Measurements from ENCODE around the gene PPFIBP1. TPM values are rescaled to one million over a fixed set of nuclear protein-coding genes. Genes with fewer than 3 reads are reported as not detected.

The PPFIBP1 gene
- total RNA-seq, 1 donor from 2014 or later = 69.3 TPM

GRCh38 chr12:27511031-27511722 lies 12.8 kb upstream of the PPFIBP1 start:
- no peak for DNase-seq (ENCODE audit: low spot score in 2 of 2)
- no peak for FAIRE-seq

- FAIRE-seq = no peak
Measured at GRCh38 chr12:27511723-27512045, 12.3 kb upstream of the PPFIBP1 start.

GRCh38 chr12:27513155-27513824 lies 10.7 kb upstream of the PPFIBP1 start:
- FAIRE-seq = no peak
- no peak for DNase-seq (ENCODE audit: low spot score in 2 of 2)

More at GRCh38 chr12:27511723-27512045, 12.3 kb upstream of the PPFIBP1 start:
- no peak for DNase-seq (ENCODE audit: low spot score in 2 of 2)

- FAIRE-seq = no peak
- DNase-seq (ENCODE audit: low spot score in 2 of 2) = no peak
Measured at GRCh38 chr12:27515671-27516070, 8.3 kb upstream of the PPFIBP1 start.

- FAIRE-seq = no peak
Measured at GRCh38 chr12:27516625-27517024, 7.4 kb upstream of the PPFIBP1 start.

GRCh38 chr12:27517546-27517945 lies 6.5 kb upstream of the PPFIBP1 start:
- FAIRE-seq = no peak

More at GRCh38 chr12:27516625-27517024, 7.4 kb upstream of the PPFIBP1 start:
- no peak for DNase-seq (ENCODE audit: low spot score in 2 of 2)

GRCh38 chr12:27517961-27518665 lies 5.9 kb upstream of the PPFIBP1 start:
- FAIRE-seq (no peak), DNase-seq (ENCODE audit: low spot score in 2 of 2) (no peak)

More at GRCh38 chr12:27517546-27517945, 6.5 kb upstream of the PPFIBP1 start:
- no peak for DNase-seq (ENCODE audit: low spot score in 2 of 2)

- DNase-seq (ENCODE audit: low spot score in 2 of 2) (no peak), FAIRE-seq (no peak)
Measured at GRCh38 chr12:27521066-27521465, 2.9 kb upstream of the PPFIBP1 start.

- FAIRE-seq (no peak), DNase-seq (ENCODE audit: low spot score in 2 of 2) (no peak)
Measured at GRCh38 chr12:27521981-27522380, 2.0 kb upstream of the PPFIBP1 start.

- DNase-seq (ENCODE audit: low spot score in 2 of 2) (no peak), FAIRE-seq (no peak)
Measured at GRCh38 chr12:27523305-27523641, 733 bp upstream of the PPFIBP1 start.

GRCh38 chr12:27524494-27524835 lies 459 bp downstream of the PPFIBP1 start:
- DNase-seq (ENCODE audit: low spot score in 2 of 2) (no peak), FAIRE-seq (no peak)

- FAIRE-seq = no peak
- DNase-seq (ENCODE audit: low spot score in 2 of 2) = no peak
Measured at GRCh38 chr12:27524839-27525753, 1.1 kb downstream of the PPFIBP1 start.

GRCh38 chr12:27527512-27527911 lies 3.5 kb downstream of the PPFIBP1 start:
- FAIRE-seq = no peak
- no peak for DNase-seq (ENCODE audit: low spot score in 2 of 2)

- FAIRE-seq = no peak
Measured at GRCh38 chr12:27528788-27529187, 4.8 kb downstream of the PPFIBP1 start.

GRCh38 chr12:27530157-27530922 lies 6.3 kb downstream of the PPFIBP1 start:
- FAIRE-seq (no peak), DNase-seq (ENCODE audit: low spot score in 2 of 2) (no peak)

More at GRCh38 chr12:27528788-27529187, 4.8 kb downstream of the PPFIBP1 start:
- DNase-seq (ENCODE audit: low spot score in 2 of 2) = no peak

GRCh38 chr12:27531896-27532295 lies 7.9 kb downstream of the PPFIBP1 start:
- FAIRE-seq (no peak), DNase-seq (ENCODE audit: low spot score in 2 of 2) (no peak)

- DNase-seq (ENCODE audit: low spot score in 2 of 2) (no peak), FAIRE-seq (no peak)
Measured at GRCh38 chr12:27534060-27534764, 10.2 kb downstream of the PPFIBP1 start.

GRCh38 chr12:27534765-27535161 lies 10.8 kb downstream of the PPFIBP1 start:
- DNase-seq (ENCODE audit: low spot score in 2 of 2) (no peak), FAIRE-seq (no peak)

GRCh38 chr12:27535318-27535717 lies 11.3 kb downstream of the PPFIBP1 start:
- no peak for DNase-seq (ENCODE audit: low spot score in 2 of 2)

More at GRCh38 chr12:27535318-27535717, 11.3 kb downstream of the PPFIBP1 start:
- no peak for FAIRE-seq
